B cell (primary cell): ENCODE measurements around the gene ECE1.

Experiments used
- EZH2 ChIP-seq: IDR thresholded peaks from 2 replicates; pipeline ENCODE4 v1.6.1; 2012; ENCODE audit warnings: borderline replicate concordance, low read depth, mild to moderate bottlenecking, moderate library complexity, low read length; ENCODE audit not compliant: insufficient read depth, poor library complexity, severe bottlenecking
- TF ChIP-seq, protein P1 (sequence below): fragments of 200-600 bp; IDR thresholded peaks from one replicate; pipeline ENCODE4 v1.8.0; 2022; ENCODE audit warnings: antibody characterized with exemption, mild to moderate bottlenecking

GRCh38 chr1:21174230-21174629 is 116.0 kb downstream of the ECE1 start:
- TF ChIP-seq, protein P1, sequence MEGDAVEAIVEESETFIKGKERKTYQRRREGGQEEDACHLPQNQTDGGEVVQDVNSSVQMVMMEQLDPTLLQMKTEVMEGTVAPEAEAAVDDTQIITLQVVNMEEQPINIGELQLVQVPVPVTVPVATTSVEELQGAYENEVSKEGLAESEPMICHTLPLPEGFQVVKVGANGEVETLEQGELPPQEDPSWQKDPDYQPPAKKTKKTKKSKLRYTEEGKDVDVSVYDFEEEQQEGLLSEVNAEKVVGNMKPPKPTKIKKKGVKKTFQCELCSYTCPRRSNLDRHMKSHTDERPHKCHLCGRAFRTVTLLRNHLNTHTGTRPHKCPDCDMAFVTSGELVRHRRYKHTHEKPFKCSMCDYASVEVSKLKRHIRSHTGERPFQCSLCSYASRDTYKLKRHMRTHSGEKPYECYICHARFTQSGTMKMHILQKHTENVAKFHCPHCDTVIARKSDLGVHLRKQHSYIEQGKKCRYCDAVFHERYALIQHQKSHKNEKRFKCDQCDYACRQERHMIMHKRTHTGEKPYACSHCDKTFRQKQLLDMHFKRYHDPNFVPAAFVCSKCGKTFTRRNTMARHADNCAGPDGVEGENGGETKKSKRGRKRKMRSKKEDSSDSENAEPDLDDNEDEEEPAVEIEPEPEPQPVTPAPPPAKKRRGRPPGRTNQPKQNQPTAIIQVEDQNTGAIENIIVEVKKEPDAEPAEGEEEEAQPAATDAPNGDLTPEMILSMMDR = no peak
- no peak for TF ChIP-seq EZH2
